Measurements from ENCODE around the gene MEIS2. TPM values are rescaled to one million over a fixed set of nuclear protein-coding genes. Genes with fewer than 3 reads are reported as not detected.

The MEIS2 gene
- total RNA-seq, 1 experiment from 2014 or later, result 28.7 TPM

DNA sequence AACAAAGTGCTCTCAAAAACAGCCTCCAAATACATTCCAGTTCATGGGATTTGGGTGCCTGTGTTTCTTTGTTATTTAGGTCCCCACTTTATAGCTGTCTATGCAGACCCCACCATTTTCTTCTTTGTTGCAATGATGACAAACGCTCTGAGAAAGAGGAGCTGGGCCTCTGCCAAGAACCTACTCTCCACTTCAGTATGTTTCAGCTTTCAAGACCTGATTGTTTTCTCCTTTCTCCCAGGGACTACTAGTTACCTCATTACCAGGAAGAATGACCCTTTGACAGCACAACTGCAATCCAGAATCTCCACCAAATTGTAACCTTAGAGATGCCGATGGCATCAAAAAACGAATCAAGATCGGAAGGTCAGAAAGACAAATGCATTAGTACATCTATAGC lies 236.8 kb downstream of the MEIS2 start:
- no peaks in the 10 kb centered on the region for H3K4me1 Mint-ChIP-seq (ENCODE audit: low read depth, unreplicated experiment)
- POLR2A ChIA-PET, result no interaction called here
- intact Hi-C loops (cut with micrococcal nuclease; ENCODE audit: unreplicated experiment), result no loop called here
- H3K9me3 ChIP-seq, result no peaks in the 10 kb centered on the region
- H3K27ac Mint-ChIP-seq (ENCODE audit: unreplicated experiment), result no peak overlapping the region
- BruUV-seq (replicated peaks), result no TSS peak
- H3K27me3 Mint-ChIP-seq (ENCODE audit: insufficient read depth, unreplicated experiment), result peaks cover 5% of the 10 kb centered on the region
- H3K36me3 Mint-ChIP-seq (ENCODE audit: insufficient read depth, unreplicated experiment), result no peaks in the 10 kb centered on the region
- no peaks in the 10 kb centered on the region for H3K4me1 ChIP-seq
- no peak for DNase-seq
- TF ChIP-seq, protein P1, sequence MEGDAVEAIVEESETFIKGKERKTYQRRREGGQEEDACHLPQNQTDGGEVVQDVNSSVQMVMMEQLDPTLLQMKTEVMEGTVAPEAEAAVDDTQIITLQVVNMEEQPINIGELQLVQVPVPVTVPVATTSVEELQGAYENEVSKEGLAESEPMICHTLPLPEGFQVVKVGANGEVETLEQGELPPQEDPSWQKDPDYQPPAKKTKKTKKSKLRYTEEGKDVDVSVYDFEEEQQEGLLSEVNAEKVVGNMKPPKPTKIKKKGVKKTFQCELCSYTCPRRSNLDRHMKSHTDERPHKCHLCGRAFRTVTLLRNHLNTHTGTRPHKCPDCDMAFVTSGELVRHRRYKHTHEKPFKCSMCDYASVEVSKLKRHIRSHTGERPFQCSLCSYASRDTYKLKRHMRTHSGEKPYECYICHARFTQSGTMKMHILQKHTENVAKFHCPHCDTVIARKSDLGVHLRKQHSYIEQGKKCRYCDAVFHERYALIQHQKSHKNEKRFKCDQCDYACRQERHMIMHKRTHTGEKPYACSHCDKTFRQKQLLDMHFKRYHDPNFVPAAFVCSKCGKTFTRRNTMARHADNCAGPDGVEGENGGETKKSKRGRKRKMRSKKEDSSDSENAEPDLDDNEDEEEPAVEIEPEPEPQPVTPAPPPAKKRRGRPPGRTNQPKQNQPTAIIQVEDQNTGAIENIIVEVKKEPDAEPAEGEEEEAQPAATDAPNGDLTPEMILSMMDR (IDR thresholded peaks at IDR 0.05; ENCODE audit: insufficient read depth in 1 of 2, low read depth in 1 of 2, low read length in 1 of 2, severe bottlenecking in 1 of 2, unreplicated experiment in 1 of 2), result no peak
- H3K27me3 ChIP-seq (replicated peaks; ENCODE audit: control insufficient read depth, insufficient read depth, low read length), result no peaks in the 10 kb centered on the region
- H3K36me3 ChIP-seq (ENCODE audit: control insufficient read depth, insufficient read depth, low read length), result no peaks in the 10 kb centered on the region
- no peak overlapping the region for H3K4me3 ChIP-seq (ENCODE audit: low read depth, low read length)
- H3K4me3 Mint-ChIP-seq (ENCODE audit: unreplicated experiment), result no peak overlapping the region
- CTCF ChIA-PET, result no interaction called here
- H3K9me3 Mint-ChIP-seq (ENCODE audit: unreplicated experiment), result no peaks in the 10 kb centered on the region

DNA sequence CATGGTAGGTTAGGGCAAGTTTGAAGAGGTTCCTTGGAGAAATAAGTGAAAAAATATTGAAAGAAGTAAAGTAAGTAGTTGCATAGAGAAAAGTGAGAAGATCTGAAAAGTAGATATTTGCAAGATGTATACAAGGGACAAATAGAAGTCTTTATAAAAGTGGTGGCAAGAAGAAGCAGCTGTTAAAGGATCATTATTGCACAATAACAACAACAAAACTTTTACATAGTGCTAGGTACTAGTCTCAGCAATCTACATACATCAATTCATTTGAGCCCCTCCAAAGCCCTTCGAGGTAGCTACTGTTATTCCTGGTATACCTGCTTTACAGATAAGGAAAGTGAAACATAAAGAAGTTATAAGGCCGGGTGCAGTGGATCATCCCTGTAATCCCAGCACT lies 239.6 kb downstream of the MEIS2 start:
- Mint-ChIP-seq H3K4me3 (ENCODE audit: unreplicated experiment) (no peak overlapping the region), H3K9me3 (ENCODE audit: unreplicated experiment) (no peaks in the 10 kb centered on the region), H3K36me3 (ENCODE audit: insufficient read depth, unreplicated experiment) (no peaks in the 10 kb centered on the region), H3K4me1 (ENCODE audit: low read depth, unreplicated experiment) (no peaks in the 10 kb centered on the region), H3K27ac (ENCODE audit: unreplicated experiment) (no peak overlapping the region), H3K27me3 (ENCODE audit: insufficient read depth, unreplicated experiment) (peaks cover 12% of the 10 kb centered on the region)
- BruUV-seq (replicated peaks), result no TSS peak
- ChIA-PET POLR2A (no interaction called here), CTCF (no interaction called here)
- TF ChIP-seq, protein P1 (IDR thresholded peaks at IDR 0.05; ENCODE audit: insufficient read depth in 1 of 2, low read depth in 1 of 2, low read length in 1 of 2, severe bottlenecking in 1 of 2, unreplicated experiment in 1 of 2), result no peak
- intact Hi-C loops (cut with micrococcal nuclease; ENCODE audit: unreplicated experiment), result no loop called here
- no peak for DNase-seq
- no peak overlapping the region for H3K4me3 ChIP-seq (ENCODE audit: low read depth, low read length)
- H3K27me3 ChIP-seq (replicated peaks; ENCODE audit: control insufficient read depth, insufficient read depth, low read length), result no peaks in the 10 kb centered on the region
- H3K36me3 ChIP-seq (ENCODE audit: control insufficient read depth, insufficient read depth, low read length), result no peaks in the 10 kb centered on the region
- no peaks in the 10 kb centered on the region for H3K9me3 ChIP-seq
- H3K4me1 ChIP-seq, result no peaks in the 10 kb centered on the region

DNA sequence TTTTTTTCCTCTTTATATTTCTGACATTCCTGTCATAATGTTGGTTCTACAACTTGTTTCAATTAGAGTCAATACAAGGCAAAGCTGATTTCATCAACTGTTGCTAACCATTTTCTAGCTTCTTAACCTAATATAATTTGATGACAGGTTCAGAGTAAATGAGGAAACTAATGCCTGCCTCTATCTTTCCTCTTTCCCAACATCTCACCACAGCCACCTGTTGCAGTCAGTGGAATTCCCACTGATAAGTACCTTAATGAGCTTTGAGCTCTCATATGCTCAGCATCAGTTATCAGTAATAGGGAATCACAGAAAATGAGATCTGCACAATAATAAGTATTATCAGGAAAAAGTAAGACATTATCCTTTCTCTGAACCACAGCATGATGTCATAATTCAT lies 241.9 kb downstream of the MEIS2 start:
- Histone ChIP-seq H3K9me3 (no peaks in the 10 kb centered on the region), H3K4me3 (ENCODE audit: low read depth, low read length) (no peak overlapping the region), H3K27me3 (replicated peaks; ENCODE audit: control insufficient read depth, insufficient read depth, low read length) (no peaks in the 10 kb centered on the region), H3K4me1 (no peaks in the 10 kb centered on the region), H3K36me3 (ENCODE audit: control insufficient read depth, insufficient read depth, low read length) (no peaks in the 10 kb centered on the region)
- POLR2A ChIA-PET, result no interaction called here
- H3K27ac Mint-ChIP-seq (ENCODE audit: unreplicated experiment), result no peak overlapping the region
- TF ChIP-seq, protein P1 (IDR thresholded peaks at IDR 0.05; ENCODE audit: insufficient read depth in 1 of 2, low read depth in 1 of 2, low read length in 1 of 2, severe bottlenecking in 1 of 2, unreplicated experiment in 1 of 2), result no peak
- H3K9me3 Mint-ChIP-seq (ENCODE audit: unreplicated experiment), result no peaks in the 10 kb centered on the region
- intact Hi-C loops (cut with micrococcal nuclease; ENCODE audit: unreplicated experiment), result no loop called here
- CTCF ChIA-PET, result no interaction called here
- no peak overlapping the region for H3K4me3 Mint-ChIP-seq (ENCODE audit: unreplicated experiment)
- no peak for DNase-seq
- peaks cover 10% of the 10 kb centered on the region for H3K27me3 Mint-ChIP-seq (ENCODE audit: insufficient read depth, unreplicated experiment)
- H3K4me1 Mint-ChIP-seq (ENCODE audit: low read depth, unreplicated experiment), result no peaks in the 10 kb centered on the region
- no peaks in the 10 kb centered on the region for H3K36me3 Mint-ChIP-seq (ENCODE audit: insufficient read depth, unreplicated experiment)
- BruUV-seq (replicated peaks), result no TSS peak

Data from Caco-2 (cell line).